ENCODE data around the gene CSNK1G1. TPM values are rescaled to one million over a fixed set of nuclear protein-coding genes. Genes with fewer than 3 reads are reported as not detected.

CSNK1G1 gene
- total RNA-seq, 1 donor, result 34.0 TPM

- Histone ChIP-seq H3K79me2 (ENCODE audit: insufficient read depth, low read length) (peaks cover 28% of the 10 kb centered on the region), H3K4me2 (ENCODE audit: insufficient read depth, low read length) (no peak overlapping the region), H3K27ac (ENCODE audit: low read depth, low read length) (no peak overlapping the region), H2AFZ (ENCODE audit: low read length) (no peak overlapping the region), H3K36me3 (ENCODE audit: insufficient read depth, low read length) (peaks cover 64% of the 10 kb centered on the region), H4K20me1 (ENCODE audit: insufficient read depth, low read length) (peaks cover 58% of the 10 kb centered on the region), H3K4me1 (ENCODE audit: insufficient read depth, low read length) (peaks cover 36% of the 10 kb centered on the region), H3K27me3 (ENCODE audit: insufficient read depth, low read length) (peaks cover 19% of the 10 kb centered on the region), H3K9me3 (ENCODE audit: low read depth, low read length) (no peaks in the 10 kb centered on the region), H3K4me3 (ENCODE audit: insufficient read depth, low read length) (no peak overlapping the region)
- no peak for DNase-seq (ENCODE audit: insufficient read length, low spot score, missing footprints)
- no peak for TF ChIP-seq CTCF (IDR thresholded peaks at IDR 0.05; ENCODE audit: extremely low read depth, low read depth, low read length)
Observed at GRCh38 chr15:64155802-64156651, 199.9 kb downstream of the CSNK1G1 start.

- H3K4me3 ChIP-seq (ENCODE audit: insufficient read depth, low read length), result no peak overlapping the region
- no peak overlapping the region for H3K4me2 ChIP-seq (ENCODE audit: insufficient read depth, low read length)
- DNase-seq (ENCODE audit: insufficient read length, low spot score, missing footprints), result peak; percentile 100
- peaks cover 12% of the 10 kb centered on the region for H3K79me2 ChIP-seq (ENCODE audit: insufficient read depth, low read length)
- peaks cover 42% of the 10 kb centered on the region for H4K20me1 ChIP-seq (ENCODE audit: insufficient read depth, low read length)
- H2AFZ ChIP-seq (ENCODE audit: low read length), result no peak overlapping the region
- no peak overlapping the region for H3K27ac ChIP-seq (ENCODE audit: low read depth, low read length)
- no peaks in the 10 kb centered on the region for H3K9me3 ChIP-seq (ENCODE audit: low read depth, low read length)
- peaks cover 42% of the 10 kb centered on the region for H3K36me3 ChIP-seq (ENCODE audit: insufficient read depth, low read length)
- H3K27me3 ChIP-seq (ENCODE audit: insufficient read depth, low read length), result peaks cover 21% of the 10 kb centered on the region
- H3K4me1 ChIP-seq (ENCODE audit: insufficient read depth, low read length), result peaks cover 21% of the 10 kb centered on the region
- TF ChIP-seq CTCF (IDR thresholded peaks at IDR 0.05; ENCODE audit: extremely low read depth, low read depth, low read length), result peak; percentile 97
Observed at GRCh38 chr15:64153480-64154367, 202.2 kb downstream of the CSNK1G1 start.

GRCh38 chr15:64152507-64153387, 203.2 kb downstream of the CSNK1G1 start:
- Histone ChIP-seq H3K79me2 (ENCODE audit: insufficient read depth, low read length) (peaks cover 3% of the 10 kb centered on the region), H3K9me3 (ENCODE audit: low read depth, low read length) (no peaks in the 10 kb centered on the region), H3K36me3 (ENCODE audit: insufficient read depth, low read length) (peaks cover 32% of the 10 kb centered on the region), H2AFZ (ENCODE audit: low read length) (no peak overlapping the region), H3K4me3 (ENCODE audit: insufficient read depth, low read length) (no peak overlapping the region), H3K4me2 (ENCODE audit: insufficient read depth, low read length) (peak overlapping the region; percentile 59), H3K4me1 (ENCODE audit: insufficient read depth, low read length) (peaks cover 11% of the 10 kb centered on the region), H4K20me1 (ENCODE audit: insufficient read depth, low read length) (peaks cover 32% of the 10 kb centered on the region), H3K27me3 (ENCODE audit: insufficient read depth, low read length) (peaks cover 21% of the 10 kb centered on the region), H3K27ac (ENCODE audit: low read depth, low read length) (no peak overlapping the region)
- no peak for TF ChIP-seq CTCF (IDR thresholded peaks at IDR 0.05; ENCODE audit: extremely low read depth, low read depth, low read length)
- DNase-seq (ENCODE audit: insufficient read length, low spot score, missing footprints), result peak; percentile 86

All from osteoblast (primary cell).